Measurements from ENCODE around the gene EFCAB12.
"Not testable (repeated sequence)": the region's sequence is repeated elsewhere in the genome, so short reads cannot be mapped to it uniquely, and the experiment has no call there.

Gene EFCAB12

DNA sequence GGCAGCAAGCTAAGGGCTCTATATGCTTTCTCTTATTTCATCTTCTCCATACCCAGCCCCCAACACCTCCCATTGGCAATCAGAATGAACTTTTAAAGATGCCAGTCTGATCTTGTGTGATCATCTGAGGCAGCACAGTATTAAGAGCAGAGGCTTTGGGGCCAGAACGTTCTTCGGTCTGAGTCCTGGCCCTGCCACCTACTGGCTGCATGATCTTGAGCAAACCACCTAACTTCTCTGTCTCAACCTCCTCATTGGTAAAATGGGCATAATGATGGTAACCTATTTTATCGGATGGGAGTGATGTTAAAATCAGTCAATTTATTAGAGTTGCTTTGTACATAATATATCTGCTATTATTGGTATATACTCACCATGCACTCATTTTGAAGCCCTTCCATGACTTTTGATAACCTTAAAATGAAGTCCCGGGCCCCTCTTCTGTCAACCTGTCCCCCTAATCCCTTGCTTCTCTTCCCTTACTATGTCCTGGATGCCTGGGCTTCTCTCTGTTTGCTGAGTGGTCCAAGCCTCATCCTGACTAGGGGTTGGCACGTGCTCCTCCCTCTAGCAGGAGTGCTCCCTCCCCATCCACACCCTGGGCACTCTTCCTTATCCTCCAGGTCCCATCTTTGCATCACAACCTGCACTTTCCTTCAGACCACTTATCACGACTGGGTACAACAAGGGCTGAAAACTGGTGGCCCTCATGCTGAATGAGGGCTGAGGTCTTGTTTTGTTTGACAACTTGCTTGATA, 6.3 kb downstream of the EFCAB12 start:
- DNase-seq (ENCODE audit: low read depth in 1 of 2, low spot score in 1 of 2): no peak

DNA sequence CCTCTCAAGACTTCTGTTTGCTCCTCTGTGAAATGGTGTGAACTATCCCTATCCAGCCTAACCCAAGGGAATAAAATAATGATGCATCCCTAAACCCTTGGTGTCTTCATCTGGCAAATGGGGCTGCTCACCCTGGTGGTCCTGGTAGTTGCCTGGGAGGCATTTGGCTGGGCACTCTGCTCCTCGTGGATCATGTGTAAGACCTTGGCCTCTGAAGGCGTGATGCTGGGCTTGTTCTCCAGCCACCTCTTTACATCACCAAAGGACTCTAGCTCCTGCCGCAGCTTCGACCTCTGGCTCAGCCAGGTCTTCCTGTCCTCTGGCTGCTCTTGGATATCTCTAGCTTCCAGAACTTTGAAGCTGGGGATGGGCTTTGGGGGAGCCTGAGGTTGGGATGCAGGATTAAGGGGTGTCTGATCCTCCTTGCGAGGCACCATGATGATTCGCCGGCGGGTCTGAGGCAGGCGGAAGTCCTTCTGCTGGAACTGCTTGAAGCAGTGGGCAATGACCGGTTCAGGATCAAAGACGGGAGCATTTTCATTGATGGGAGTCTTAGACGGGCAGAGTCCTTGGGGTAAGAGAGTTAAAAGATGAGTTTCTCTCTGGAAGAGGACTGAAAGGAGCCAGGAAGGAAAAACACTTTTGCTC, 7.1 kb downstream of the EFCAB12 start:
- no peak for DNase-seq (ENCODE audit: low read depth in 1 of 2, low spot score in 1 of 2)

DNA sequence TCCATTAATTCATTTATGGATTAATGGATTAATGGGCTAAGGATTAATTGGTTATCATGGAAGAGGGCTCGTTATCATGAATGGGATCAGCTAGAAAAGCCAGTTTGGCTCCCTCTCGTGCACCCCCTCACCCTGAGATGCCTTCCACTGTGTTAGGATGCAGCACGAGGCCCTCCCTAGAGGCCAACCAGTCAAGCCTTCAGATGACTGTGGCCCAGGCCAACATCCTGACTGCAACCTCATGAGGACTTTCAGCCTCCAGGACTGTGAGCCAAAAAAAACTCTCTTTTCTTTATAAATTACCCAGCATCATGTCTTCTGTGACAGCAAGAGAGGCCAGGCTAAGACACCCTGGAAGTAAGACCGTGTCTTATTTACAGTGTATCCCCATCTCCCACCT, 9.0 kb downstream of the EFCAB12 start:
- DNase-seq (ENCODE audit: low read depth in 1 of 2, low spot score in 1 of 2): no peak

DNA sequence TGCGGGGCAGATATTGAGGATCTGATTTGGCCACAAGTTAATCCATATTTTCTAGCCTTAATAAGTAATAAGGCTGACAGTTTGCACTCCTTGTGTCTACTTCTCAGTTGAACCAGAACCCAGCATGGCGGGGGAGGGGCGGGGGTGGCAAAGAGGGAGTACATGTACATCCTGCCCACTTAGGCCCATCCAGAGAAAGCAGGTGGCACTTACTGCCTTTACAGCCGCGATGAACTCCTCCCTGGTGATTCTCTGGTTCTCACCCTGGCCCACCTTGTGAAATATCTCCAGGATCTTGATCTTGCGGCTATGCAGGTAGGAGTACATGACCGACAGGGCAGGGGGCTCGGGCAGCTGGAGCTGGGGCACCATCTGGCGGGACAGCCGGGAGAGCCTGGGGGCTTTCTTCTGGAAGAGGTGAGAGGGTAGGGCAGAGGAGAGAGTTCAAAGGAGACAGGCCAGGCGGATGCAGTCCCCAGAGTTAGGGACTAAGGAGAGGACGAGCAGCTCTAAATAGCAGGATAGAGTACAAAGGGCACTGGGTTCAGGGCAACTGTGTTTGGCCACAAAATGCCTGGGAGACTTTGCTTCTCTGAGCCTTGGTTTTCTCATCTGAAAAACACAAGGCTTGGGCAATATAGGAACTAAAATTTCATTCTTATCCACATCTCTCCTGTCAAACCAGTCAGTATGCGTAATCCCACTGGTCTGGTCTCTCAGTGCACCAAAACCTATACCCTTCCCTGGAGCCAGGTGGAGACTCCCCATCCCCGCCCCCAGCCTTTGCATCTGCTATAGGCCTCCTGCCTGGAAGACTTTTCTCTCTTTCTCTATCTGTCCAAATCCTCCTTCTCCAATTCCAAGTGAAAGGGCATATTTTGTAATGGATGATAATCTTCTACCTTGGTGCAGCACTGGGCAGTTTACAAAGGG, 10.1 kb downstream of the EFCAB12 start:
- no peak for DNase-seq (ENCODE audit: low read depth in 1 of 2, low spot score in 1 of 2)

DNA sequence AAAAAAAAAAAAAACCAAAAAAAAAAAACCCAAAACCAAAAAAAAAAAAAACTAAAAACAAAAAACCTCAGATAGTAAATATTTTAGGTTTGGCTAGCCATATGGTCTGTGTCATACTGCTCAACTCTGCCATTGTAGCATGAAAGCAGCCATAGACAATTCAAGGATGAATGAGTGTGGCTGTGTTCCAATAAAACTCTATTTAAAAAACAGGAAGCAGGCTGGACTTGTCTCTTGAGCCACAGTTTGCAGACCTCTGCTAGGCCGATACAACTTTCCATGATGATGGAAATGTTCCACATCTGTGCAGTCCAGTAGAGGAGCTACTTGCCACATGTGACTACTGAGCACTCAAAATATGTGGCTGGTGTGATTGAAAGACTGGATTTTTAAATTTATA, 11.1 kb downstream of the EFCAB12 start:
- DNase-seq (ENCODE audit: low read depth in 1 of 2, low spot score in 1 of 2): no peak

DNA sequence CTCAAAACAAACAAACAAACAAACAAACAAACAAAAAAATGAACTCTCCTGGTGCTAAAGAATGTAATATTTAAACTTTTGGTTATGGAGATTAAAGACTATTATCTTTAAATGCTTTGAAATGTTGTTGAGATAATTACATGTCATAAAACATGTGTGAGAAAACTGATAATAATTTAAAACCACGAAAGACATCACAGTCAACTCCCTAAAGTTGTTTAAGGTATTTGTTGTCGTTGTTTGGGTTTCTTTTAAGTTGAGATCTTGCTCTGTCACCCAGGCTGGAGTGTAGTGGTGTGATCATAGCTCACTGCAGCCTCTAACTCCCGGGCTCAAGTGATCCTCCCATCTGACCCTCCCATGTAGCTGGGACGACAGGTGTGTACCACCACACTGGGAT, 12.0 kb downstream of the EFCAB12 start:
- DNase-seq (ENCODE audit: low read depth in 1 of 2, low spot score in 1 of 2): no peak

DNA sequence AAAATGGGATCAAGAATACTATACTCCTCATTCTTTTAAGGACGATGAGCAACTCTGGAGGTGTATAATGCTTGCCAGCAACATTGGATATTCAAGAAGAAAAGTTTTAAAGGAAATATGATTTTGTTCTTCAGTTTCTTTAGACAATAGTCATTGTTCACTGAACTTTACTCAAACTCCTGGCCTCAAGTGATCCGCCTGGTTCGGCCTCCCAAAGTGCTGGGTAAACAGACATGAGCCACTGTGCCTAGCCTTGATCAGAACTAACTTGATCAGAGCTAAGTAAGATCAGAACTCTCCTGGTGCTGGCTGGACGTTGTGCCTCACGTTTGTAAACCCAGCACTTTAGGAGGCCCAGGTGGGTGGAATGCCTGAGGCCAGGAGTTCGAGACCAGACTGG, 12.6 kb downstream of the EFCAB12 start:
- no peak for DNase-seq (ENCODE audit: low read depth in 1 of 2, low spot score in 1 of 2)

DNA sequence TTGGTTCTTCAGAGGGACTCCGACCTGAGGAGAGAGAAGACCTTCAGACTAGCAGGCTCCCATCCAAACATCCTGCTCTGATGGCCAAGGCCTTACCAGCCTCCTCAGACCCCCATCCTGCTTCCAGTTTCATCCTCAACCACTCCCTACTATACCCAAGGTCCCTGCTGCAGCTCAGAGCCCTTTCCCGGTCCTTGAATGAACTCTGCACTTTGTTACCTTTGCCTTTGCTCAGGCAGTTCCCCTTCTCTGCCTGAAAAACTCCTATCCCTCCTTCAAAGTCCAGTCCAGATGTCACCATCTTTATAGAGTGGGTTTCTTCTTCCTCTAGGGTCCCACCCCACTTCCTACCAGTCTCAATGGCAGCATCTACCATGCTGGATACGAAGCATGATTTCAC, 13.1 kb downstream of the EFCAB12 start:
- DNase-seq (ENCODE audit: low read depth in 1 of 2, low spot score in 1 of 2): no peak

DNA sequence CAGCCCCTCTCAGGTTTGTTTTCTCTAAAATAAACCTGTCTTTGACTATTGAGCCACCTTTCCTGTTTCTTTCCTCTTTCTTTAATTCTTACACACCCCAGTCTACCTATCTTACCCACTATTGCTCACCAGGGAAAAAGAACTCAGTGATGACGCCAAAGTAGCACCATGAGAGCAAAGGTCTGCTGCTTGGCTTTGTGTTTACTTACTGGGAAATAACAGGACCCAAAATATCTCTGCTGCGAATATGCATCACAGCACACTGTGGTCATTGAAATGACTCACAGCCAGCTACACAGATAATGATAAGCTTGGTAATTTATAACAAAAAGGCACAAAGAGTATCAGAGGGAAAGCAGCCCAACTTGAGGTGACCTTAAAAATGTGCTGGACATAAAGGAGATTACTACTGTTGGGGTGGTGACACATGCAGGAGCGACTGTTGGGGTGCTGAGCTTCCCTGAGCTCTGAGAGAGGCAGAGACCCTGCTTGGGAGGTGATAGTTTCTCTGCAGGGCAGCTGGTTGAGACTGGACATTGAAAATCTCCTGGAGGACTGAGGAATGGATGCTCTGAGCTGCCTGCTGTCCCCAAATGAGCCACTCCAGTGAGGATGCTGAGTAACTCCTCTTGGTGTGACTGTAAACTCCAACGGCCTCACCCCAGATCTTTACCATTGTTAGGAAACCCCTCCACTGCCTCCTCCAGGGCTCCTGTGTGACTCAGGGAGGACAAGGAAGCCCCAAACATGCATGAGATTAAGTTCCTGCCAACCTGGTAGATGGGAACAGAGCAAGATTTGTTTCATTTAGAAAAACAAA, 14.5 kb downstream of the EFCAB12 start:
- no peak for DNase-seq (ENCODE audit: low read depth in 1 of 2, low spot score in 1 of 2)

DNA sequence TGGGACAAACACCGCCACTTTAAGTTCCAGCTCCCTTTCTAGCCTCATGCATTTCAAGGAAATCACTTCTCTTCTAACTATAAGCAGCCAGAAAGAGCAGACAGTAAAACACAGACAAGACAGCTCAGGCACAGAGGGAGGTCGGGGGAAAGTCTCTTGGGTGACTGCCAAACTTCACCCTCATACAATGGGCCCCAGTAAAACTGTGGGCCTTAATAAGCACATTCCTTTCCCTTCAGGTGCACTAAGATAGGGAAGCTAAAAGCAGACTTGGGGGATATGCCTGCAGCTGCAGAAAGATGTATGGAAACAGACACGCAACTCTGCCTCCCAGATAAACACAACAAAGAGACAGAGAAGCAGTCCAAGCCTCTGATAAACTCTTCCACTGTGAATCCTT, 15.2 kb downstream of the EFCAB12 start:
- not testable (repeated sequence) for DNase-seq (ENCODE audit: low read depth in 1 of 2, low spot score in 1 of 2)

DNA sequence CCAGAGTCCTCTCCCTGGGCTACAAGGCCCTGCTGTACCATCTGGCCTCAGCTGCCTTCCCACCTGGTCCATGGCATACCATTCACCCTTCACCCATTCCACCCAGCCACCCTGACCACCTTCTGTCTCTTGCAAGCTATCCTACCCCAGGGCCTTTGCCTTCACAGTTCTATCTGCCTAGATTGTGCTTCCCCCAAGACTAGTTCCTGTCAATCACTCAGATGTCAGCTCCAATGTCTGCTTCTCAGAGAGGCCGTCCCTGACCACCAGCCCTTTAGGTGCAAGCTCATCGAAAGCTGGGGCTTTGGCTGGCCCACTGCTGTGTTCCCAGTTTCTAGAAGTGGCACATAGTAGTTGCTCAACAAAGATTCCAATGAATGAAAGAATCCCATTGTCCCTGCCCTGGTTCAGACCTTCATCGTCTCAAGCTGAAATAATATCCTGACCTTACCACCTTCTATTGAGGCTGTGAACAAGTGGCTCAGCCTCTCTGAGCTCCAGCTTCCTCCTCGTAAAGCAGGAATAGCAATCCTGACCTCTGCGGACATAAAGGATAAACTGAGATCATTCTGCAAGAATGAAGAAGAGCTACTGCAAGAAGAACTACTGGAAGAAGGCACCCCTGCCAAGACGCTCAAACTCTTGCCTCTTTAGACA, 15.8 kb downstream of the EFCAB12 start:
- no peak for DNase-seq (ENCODE audit: low read depth in 1 of 2, low spot score in 1 of 2)

DNA sequence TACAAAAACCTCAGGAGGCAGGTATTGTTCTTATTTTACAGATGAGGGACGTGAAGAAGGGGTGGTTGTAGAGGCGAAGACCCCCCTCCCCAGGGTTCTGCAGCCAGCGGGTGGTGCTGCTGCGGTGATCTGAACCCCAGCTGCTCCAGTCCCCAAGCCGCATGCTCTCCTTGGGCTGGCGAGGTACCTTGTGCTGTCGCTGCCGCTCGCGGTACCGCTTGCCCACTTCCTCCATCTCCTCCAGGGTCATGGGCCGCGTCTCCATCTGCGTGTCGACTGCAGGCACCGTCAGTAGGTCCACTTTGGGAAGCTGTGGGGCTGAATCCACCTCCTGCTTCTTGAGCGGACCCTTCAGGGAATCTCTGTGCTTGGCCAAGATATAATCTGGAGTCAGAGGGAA, 17.5 kb downstream of the EFCAB12 start:
- DNase-seq (ENCODE audit: low read depth in 1 of 2, low spot score in 1 of 2): no peak

DNA sequence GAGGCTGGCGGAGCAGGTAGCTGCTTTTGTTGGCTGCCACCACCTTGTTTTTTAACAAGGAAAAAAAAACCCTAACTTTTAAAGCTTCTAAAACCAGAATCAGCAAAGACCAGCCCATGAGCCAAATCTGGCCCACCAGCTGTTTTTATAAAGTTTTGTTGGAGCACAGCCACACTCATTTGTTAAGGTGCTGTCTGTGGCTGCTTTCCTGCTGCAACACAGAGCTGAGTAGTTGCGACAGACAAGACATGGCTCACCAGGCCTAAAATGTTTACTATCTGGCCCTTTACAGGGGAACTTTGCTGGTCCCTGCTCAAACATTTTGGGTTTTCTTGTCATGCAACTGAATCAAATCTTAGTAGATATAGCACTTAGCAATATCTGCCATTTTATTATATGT, 18.9 kb downstream of the EFCAB12 start:
- DNase-seq (ENCODE audit: low read depth in 1 of 2, low spot score in 1 of 2): no peak

DNA sequence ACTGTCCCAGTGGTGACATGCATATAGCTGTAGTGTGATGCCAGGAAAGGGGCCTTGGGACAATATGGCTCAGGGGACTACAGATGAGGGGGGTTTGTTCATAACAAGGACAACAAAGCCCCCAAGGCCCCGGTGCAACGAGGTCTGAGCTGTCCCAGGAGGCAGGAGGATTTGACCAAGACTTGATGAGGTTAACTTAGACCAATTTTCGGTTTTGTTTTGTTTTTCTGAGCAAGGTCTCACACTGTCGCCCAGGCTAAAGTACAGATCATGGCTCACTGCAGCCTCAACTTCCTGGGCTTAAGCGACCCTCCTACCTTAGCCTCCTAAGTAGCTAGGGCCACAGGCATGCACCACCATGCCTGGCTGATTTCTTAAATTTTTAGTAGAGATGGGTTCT, 23.8 kb downstream of the EFCAB12 start:
- no peak for DNase-seq (ENCODE audit: low read depth in 1 of 2, low spot score in 1 of 2)

DNA sequence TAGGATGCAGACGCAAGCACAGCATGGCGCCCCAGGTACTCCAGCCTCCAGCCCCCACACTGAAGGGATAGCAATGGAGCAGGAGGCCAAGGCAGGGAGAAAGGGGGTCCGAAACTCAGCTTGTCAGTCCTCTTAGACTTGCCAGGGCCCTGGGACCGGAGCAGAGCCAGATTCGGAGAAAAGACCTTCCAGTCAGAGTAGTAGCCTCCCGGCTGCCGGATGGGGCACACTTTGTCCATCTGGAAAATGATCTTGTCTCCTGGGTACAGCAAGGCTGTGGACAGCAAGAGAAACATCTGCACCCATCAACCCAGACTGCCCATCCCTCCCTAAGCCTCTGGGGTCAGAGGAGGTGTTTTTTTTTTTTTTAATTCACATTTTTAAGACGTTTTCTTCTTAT, 24.3 kb downstream of the EFCAB12 start:
- no peak for DNase-seq (ENCODE audit: low read depth in 1 of 2, low spot score in 1 of 2)

DNA sequence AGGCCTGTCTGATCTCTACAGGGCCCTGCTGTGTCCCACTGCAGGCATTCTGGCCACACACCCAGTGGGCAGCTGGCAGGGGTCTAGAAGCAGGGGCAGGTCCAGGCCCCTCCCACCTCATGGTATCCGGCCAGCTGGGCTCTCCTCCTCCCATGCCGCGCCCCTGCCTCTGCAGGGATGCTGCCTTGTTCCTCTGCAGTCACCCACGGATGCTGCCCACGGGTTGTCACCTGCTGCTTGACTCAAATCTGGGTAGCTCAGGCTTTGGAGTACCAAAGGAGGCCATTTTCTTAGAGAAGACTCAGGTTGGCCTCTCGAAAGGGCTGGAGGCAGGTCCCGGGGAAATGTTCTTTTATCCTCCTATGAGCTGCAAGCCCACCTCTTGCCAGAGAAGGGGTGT, 25.0 kb downstream of the EFCAB12 start:
- DNase-seq (ENCODE audit: low read depth in 1 of 2, low spot score in 1 of 2): no peak

DNA sequence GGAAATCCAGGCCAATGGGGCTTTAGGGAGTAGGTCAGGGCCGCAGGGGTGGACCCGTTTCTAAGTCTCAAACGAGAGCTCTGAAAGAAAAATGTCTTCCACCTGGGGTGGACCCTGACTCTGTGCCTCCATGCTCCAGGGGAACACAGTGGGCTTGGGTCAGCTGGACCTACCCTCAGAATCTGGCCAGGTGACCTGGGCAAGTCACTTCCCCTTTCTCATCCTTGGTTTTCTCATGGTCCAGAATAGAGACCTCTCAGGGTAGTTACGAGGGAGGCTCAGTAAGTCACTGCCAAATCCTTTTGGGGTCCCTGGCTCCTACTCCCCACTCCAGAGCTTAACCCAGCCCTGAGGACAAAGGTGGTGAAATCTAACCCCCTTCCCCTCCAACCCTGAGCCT, 25.8 kb downstream of the EFCAB12 start:
- no peak for DNase-seq (ENCODE audit: low read depth in 1 of 2, low spot score in 1 of 2)

DNA sequence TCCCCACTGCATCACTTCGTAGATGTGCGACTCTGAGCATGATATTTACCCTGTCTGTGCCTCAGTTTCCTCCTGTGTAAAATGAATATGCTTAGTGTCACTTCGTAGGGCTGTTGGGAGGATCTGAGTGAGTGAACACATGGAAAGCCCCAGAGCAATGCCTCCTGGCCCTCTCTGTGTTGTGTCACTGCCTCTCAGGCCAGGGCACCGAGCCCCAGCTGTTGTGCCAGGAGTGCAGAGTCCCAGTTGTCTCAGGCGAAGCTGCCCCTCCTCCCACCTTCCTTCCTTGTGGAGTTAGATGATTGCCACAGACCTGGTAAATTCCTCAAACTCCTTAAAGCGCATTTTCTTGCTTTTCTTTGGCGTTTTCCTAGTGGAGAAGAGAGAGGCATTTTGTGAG, 26.2 kb downstream of the EFCAB12 start:
- no peak for DNase-seq (ENCODE audit: low read depth in 1 of 2, low spot score in 1 of 2)

DNA sequence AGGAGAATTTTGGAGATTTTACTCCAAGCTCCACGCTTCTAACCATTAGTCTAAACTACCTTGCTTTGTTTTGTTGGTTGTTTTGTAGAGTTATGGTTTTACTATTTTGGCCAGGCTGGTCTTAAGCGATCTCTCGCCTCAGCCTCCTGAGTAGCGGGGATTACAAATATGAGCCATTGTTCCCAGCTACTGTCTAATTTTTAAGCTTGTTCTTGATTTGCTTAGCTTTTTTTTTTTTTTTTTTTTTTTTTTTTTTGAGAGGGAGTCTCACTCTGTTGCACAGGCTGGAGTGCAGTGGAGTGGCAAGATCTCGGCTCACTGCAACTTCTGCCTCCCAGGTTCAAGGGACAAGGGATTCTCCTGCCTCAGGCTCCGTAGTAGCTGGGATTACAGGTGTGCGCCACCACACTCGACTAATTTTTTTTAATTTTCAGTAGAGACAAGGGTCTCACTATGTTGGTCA, 28.5 kb downstream of the EFCAB12 start:
- DNase-seq (ENCODE audit: low read depth in 1 of 2, low spot score in 1 of 2): no peak

DNA sequence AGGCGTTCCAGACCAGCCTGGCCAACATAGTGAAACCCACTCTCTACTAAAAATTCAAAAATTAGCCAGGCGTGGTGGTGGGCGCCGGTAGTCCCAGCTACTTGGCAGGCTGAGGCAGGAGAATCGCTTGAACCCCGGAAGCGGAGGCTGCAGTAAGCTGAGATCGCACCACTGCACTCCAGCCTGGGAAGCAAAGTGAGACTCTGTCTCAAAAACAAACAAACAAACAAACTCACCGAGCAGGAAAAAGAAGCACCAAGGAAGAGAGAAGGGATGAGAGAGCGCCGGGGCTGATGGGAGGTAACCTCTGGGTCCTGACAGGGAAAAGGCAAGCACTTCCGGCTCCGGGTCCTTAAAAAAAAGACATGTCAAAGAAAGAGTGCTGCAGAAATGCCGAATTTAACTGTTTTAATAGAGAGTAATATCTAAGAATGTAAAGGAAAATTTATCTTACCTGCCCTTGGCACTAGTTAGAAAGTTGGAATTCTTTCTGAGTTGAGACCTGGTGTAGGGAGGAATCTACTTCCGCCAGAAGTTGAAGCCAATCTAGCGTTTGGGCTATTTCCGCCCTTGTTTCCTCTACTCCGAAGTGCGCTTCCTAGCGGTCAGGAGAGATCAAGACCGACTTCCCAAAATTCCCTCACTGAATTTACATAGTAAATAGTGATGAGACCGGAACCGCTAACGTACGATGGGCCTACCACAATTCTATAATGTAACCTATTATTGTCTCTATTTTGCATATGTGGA, 29.1 kb downstream of the EFCAB12 start:
- DNase-seq (ENCODE audit: low read depth in 1 of 2, low spot score in 1 of 2): peak; percentile 28 to 77

Measured in activated CD4-positive, alpha-beta T cell treated with anti-CD3 and anti-CD28 coated beads, Interleukin-2, amount 50 U/mL, for 24 hours (primary cell).